ENCODE measurements around the gene KRTAP5-6. TPM values are rescaled to one million over a fixed set of nuclear protein-coding genes. Genes with fewer than 3 reads are reported as not detected.
A peak's percentile ranks its signal among the peaks of the same experiment; 100 is the strongest.

The KRTAP5-6 gene
- total RNA-seq, 1 donor from 2014 or later = not detected

DNA sequence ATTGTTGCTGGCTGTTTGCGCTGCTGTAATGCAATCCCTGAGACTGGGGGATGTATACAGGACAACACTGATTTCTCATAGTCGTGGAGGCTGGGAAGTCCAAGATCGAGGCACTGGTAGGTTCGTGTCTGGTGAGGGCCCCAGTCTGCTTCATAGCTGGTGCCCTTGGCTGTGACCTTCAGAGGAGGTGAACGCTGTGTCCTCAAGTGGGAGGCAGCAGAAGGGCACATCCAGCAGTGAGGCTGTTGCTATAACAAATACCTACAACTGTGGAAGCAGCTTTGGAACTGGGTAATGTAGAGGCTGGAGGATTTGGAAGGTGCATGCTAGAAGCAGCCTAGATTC, 46.1 kb upstream of the KRTAP5-6 start:
- Mint-ChIP-seq H3K9me3 (ENCODE audit: unreplicated experiment) (no peaks in the 10 kb centered on the region), H3K27me3 (ENCODE audit: unreplicated experiment) (peaks cover 25% of the 10 kb centered on the region), H3K27ac (ENCODE audit: unreplicated experiment) (no peak overlapping the region), H3K4me1 (ENCODE audit: unreplicated experiment) (no peaks in the 10 kb centered on the region), H3K36me3 (ENCODE audit: unreplicated experiment) (no peaks in the 10 kb centered on the region), H3K4me3 (ENCODE audit: unreplicated experiment) (no peak overlapping the region)
- TF ChIP-seq, protein P1, sequence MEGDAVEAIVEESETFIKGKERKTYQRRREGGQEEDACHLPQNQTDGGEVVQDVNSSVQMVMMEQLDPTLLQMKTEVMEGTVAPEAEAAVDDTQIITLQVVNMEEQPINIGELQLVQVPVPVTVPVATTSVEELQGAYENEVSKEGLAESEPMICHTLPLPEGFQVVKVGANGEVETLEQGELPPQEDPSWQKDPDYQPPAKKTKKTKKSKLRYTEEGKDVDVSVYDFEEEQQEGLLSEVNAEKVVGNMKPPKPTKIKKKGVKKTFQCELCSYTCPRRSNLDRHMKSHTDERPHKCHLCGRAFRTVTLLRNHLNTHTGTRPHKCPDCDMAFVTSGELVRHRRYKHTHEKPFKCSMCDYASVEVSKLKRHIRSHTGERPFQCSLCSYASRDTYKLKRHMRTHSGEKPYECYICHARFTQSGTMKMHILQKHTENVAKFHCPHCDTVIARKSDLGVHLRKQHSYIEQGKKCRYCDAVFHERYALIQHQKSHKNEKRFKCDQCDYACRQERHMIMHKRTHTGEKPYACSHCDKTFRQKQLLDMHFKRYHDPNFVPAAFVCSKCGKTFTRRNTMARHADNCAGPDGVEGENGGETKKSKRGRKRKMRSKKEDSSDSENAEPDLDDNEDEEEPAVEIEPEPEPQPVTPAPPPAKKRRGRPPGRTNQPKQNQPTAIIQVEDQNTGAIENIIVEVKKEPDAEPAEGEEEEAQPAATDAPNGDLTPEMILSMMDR (IDR thresholded peaks at IDR 0.05) = no peak
- DNase-seq (ENCODE audit: extremely low spot score, unreplicated experiment) = no peak

DNA sequence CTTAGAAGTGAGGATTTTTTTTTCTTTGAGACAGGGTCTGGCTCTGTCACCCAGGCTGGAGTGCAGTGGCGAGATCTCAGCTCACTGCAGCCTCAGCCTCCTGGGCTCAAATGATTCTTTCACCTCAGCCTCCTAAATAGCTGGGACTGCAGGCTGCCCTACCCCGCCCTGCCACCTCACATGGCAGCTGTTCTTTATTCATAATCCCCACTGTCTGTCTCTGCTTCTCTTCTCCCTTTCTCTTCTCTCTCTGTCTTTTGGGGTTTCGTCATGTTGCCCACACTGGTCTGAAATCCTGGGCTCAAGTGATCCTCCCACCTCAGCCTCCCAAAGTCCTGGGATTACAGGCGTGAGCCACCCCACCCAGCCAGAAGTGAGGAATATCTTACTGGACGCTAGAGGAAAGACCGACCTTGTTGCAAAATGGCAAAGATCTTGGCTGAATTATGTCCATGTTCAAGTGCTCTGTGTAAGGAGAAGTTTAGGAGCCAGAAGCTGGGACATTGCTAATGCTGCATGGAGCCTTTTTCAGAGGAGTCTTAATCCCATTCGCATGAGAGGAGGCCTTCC, 45.5 kb upstream of the KRTAP5-6 start:
- no peaks in the 10 kb centered on the region for H3K36me3 Mint-ChIP-seq (ENCODE audit: unreplicated experiment)
- H3K4me3 Mint-ChIP-seq (ENCODE audit: unreplicated experiment) = no peak overlapping the region
- H3K27me3 Mint-ChIP-seq (ENCODE audit: unreplicated experiment) = peaks cover 28% of the 10 kb centered on the region
- no peak overlapping the region for H3K27ac Mint-ChIP-seq (ENCODE audit: unreplicated experiment)
- no peaks in the 10 kb centered on the region for H3K9me3 Mint-ChIP-seq (ENCODE audit: unreplicated experiment)
- TF ChIP-seq, protein P1 (IDR thresholded peaks at IDR 0.05) = no peak
- no peaks in the 10 kb centered on the region for H3K4me1 Mint-ChIP-seq (ENCODE audit: unreplicated experiment)
- DNase-seq (ENCODE audit: extremely low spot score, unreplicated experiment) = no peak

DNA sequence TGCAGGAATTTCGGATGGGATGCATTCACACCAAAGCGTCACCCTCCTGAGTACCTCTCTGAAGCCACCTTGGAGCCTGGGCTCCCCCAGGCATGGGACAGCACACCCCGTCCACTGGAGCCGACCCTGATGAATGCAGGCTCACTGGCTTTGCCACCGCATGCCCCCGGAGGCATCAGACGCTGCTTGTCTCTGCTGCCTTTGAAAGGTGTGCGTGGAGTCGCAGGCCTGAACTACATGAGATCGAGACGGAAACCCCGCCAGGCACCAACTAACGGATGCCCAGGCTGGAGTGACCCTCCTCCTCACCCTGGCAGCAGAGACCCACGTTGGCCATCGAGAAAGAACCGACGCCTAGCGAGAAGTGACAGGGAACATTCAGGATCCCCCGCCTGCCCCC, 45.0 kb upstream of the KRTAP5-6 start:
- H3K9me3 Mint-ChIP-seq (ENCODE audit: unreplicated experiment) = no peaks in the 10 kb centered on the region
- no peak overlapping the region for H3K4me3 Mint-ChIP-seq (ENCODE audit: unreplicated experiment)
- H3K4me1 Mint-ChIP-seq (ENCODE audit: unreplicated experiment) = no peaks in the 10 kb centered on the region
- DNase-seq (ENCODE audit: extremely low spot score, unreplicated experiment) = no peak
- TF ChIP-seq, protein P1 (IDR thresholded peaks at IDR 0.05) = no peak
- H3K36me3 Mint-ChIP-seq (ENCODE audit: unreplicated experiment) = no peaks in the 10 kb centered on the region
- peaks cover 32% of the 10 kb centered on the region for H3K27me3 Mint-ChIP-seq (ENCODE audit: unreplicated experiment)
- no peak overlapping the region for H3K27ac Mint-ChIP-seq (ENCODE audit: unreplicated experiment)

DNA sequence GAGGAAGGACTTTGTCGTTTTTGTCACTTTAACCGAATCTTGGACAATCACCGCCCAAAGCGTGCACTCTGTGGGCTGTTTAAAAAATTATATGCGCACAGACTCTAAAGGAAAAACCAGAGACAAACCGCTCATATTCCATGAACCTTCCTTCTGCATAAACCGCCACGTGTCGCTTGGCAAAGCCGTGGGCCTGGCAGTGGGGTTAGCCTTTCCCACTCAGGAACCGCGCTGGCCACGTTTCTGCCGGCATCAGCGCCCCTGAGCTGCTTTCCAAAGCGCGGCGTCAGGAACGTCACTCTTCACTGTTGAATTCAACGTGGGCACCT, 44.6 kb upstream of the KRTAP5-6 start:
- DNase-seq (ENCODE audit: extremely low spot score, unreplicated experiment) = no peak
- H3K4me1 Mint-ChIP-seq (ENCODE audit: unreplicated experiment) = no peaks in the 10 kb centered on the region
- no peak overlapping the region for H3K4me3 Mint-ChIP-seq (ENCODE audit: unreplicated experiment)
- H3K27me3 Mint-ChIP-seq (ENCODE audit: unreplicated experiment) = peaks cover 29% of the 10 kb centered on the region
- H3K9me3 Mint-ChIP-seq (ENCODE audit: unreplicated experiment) = no peaks in the 10 kb centered on the region
- TF ChIP-seq, protein P1 (IDR thresholded peaks at IDR 0.05) = no peak
- no peak overlapping the region for H3K27ac Mint-ChIP-seq (ENCODE audit: unreplicated experiment)
- no peaks in the 10 kb centered on the region for H3K36me3 Mint-ChIP-seq (ENCODE audit: unreplicated experiment)

DNA sequence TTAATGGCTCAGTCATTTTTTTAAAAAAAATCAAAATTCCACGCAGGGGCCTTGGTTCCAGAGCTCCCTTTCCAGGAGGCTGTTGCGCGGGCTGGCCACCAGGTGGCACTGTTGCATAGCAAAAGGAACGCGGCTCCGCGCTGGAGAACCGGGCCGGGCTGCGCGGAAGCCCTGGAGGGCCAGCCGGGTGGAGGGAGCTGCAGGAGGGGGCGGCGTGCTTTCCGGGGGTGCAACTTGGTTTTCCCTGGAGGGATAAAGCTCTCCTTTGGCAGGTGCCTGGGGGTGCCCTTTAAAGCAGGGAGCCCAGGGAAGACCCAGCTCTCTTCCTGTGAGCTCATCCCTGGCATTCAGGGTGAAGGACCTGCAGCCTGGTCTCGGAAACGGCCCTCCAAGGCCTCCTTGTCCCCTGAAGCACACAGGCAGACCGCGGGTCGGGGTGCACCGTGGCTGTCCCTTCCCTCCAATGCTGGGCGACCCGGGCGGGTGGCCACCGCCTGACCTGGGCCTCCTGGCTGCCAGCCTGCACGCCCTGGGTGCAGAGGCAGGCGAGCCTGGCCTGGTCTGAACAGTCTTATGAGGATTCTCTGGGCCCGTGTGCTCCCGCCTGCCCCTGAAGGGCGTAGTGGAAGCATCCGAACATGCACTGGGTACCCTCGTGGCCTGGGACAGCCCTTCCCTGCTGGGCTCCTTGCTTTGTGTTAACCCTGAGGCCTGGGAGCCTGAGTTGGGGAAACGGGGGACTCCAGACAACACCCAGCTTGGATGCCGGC, 44.0 kb upstream of the KRTAP5-6 start:
- Mint-ChIP-seq H3K27me3 (ENCODE audit: unreplicated experiment) (peaks cover 27% of the 10 kb centered on the region), H3K4me1 (ENCODE audit: unreplicated experiment) (no peaks in the 10 kb centered on the region), H3K4me3 (ENCODE audit: unreplicated experiment) (no peak overlapping the region), H3K36me3 (ENCODE audit: unreplicated experiment) (no peaks in the 10 kb centered on the region), H3K9me3 (ENCODE audit: unreplicated experiment) (no peaks in the 10 kb centered on the region), H3K27ac (ENCODE audit: unreplicated experiment) (no peak overlapping the region)
- TF ChIP-seq, protein P1 (IDR thresholded peaks at IDR 0.05) = peak; percentile 99
- peak; percentile 93 for DNase-seq (ENCODE audit: extremely low spot score, unreplicated experiment)

Data from osteocyte (in vitro differentiated cells).